HL-60 (cell line): Measurements from ENCODE around the gene COMMD6.

ENCODE experiments used
- CTCF ChIP-seq: IDR thresholded peaks from one replicate; pipeline ENCODE4 v1.5.1; 2011; ENCODE audit warnings: low read length, control low read depth, inconsistent platforms; ENCODE audit not compliant: insufficient read depth
- POLR2AphosphoS5 ChIP-seq: IDR thresholded peaks from 2 replicates; pipeline ENCODE4 v1.6.1; 2012; ENCODE audit warnings: low read depth

GRCh38 chr13:75555836-75556235, 18.2 kb upstream of the COMMD6 start:
- TF ChIP-seq POLR2AphosphoS5 (no peak), CTCF (no peak)
